Measurements from ENCODE around the gene LAMA1. TPM values are rescaled to one million over a fixed set of nuclear protein-coding genes. Genes with fewer than 3 reads are reported as not detected.

The LAMA1 gene
- total RNA-seq, 1 donor = 20.7 TPM

- H3K4me3 ChIP-seq (ENCODE audit: low read depth, low read length) = no peak overlapping the region
- DNase-seq (ENCODE audit: low read depth) = no peak
- TF ChIP-seq, protein P1, sequence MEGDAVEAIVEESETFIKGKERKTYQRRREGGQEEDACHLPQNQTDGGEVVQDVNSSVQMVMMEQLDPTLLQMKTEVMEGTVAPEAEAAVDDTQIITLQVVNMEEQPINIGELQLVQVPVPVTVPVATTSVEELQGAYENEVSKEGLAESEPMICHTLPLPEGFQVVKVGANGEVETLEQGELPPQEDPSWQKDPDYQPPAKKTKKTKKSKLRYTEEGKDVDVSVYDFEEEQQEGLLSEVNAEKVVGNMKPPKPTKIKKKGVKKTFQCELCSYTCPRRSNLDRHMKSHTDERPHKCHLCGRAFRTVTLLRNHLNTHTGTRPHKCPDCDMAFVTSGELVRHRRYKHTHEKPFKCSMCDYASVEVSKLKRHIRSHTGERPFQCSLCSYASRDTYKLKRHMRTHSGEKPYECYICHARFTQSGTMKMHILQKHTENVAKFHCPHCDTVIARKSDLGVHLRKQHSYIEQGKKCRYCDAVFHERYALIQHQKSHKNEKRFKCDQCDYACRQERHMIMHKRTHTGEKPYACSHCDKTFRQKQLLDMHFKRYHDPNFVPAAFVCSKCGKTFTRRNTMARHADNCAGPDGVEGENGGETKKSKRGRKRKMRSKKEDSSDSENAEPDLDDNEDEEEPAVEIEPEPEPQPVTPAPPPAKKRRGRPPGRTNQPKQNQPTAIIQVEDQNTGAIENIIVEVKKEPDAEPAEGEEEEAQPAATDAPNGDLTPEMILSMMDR (IDR thresholded peaks at IDR 0.05; ENCODE audit: insufficient read depth, low read depth, low read length) = no peak
Observed at GRCh38 chr18:6949800-6950586, 167.6 kb downstream of the LAMA1 start.

DNA sequence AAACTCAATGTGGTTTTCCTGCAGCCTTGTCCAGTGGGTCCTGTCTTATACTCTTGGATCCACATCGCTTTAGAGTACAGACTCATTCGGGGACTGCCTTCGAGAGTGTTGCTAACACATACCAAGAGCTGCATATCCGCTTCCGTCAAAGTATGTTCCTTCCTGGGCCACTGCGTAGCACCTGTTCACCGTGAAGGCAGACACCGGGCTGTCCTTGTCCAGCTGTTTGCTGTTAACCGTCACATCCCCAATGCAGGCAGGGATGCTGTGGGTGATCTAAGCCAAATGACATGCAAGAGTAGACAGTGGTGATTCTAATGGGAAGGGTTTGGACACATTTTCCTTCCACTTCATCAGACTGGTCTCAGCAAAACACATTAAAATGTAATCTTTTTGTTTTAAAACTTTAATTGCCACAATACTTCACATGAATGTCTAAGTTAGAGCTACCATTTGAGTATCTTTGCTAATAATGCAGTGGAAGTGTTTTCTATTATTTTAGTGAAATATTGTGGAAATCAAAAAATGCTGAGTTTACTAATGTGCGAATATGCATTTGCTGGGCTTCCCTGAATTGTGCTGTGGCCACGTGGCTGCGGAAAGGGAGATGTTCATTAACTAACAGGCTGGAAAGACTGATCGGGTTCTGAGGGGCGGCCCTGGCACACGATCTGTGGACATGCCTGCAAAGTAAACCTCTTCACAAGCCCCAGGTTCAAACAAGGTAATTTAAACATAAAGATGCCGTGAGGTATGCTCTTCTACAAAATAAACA lies 169.1 kb downstream of the LAMA1 start:
- H3K4me3 ChIP-seq (ENCODE audit: low read depth, low read length) = no peak overlapping the region
- no peak for DNase-seq (ENCODE audit: low read depth)
- TF ChIP-seq, protein P1 (IDR thresholded peaks at IDR 0.05; ENCODE audit: insufficient read depth, low read depth, low read length) = no peak

- no peak overlapping the region for H3K4me3 ChIP-seq (ENCODE audit: low read depth, low read length)
- no peak for DNase-seq (ENCODE audit: low read depth)
- TF ChIP-seq, protein P1 (IDR thresholded peaks at IDR 0.05; ENCODE audit: insufficient read depth, low read depth, low read length) = no peak
Observed at GRCh38 chr18:6947338-6948030, 170.1 kb downstream of the LAMA1 start.

DNA sequence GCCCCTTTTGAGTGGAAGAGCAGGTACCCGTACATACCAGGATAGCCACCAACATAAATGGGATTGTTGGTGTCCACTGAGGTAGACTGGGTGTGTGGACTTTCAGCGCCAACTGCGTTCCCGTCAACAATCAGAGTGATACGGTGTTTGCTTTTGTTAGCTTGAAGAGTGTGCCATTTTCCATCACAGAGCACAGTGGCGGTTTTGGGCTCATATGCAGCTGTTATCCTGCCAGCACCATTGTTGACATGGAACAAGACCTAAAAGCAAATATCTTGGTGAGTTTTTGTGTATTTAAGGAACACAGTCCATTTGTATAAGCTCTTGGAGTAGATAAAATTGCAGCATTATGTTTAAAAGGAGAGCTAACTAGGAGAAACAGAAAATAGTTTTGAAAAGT lies 174.5 kb downstream of the LAMA1 start:
- no peak overlapping the region for H3K4me3 ChIP-seq (ENCODE audit: low read depth, low read length)
- no peak for DNase-seq (ENCODE audit: low read depth)
- TF ChIP-seq, protein P1 (IDR thresholded peaks at IDR 0.05; ENCODE audit: insufficient read depth, low read depth, low read length) = no peak

DNA sequence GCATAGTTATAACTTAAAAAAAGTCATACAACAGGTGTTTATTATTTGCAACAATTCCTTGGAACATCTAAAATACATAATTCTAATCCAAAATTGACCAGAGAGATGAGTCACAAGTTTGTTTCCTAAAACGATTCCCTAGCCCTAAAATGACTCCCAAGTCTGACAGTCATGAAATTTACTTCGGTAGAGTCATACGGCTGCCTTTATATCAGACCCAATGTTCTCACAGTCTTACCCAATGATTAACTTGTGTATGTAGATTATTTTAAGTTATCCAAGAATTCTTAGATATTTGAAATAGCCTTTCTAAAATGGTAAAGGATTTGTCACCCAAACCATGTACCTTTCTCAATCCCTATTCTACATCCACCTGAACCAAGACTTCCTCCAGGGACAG lies 174.9 kb downstream of the LAMA1 start:
- no peak overlapping the region for H3K4me3 ChIP-seq (ENCODE audit: low read depth, low read length)
- DNase-seq (ENCODE audit: low read depth) = no peak
- TF ChIP-seq, protein P1 (IDR thresholded peaks at IDR 0.05; ENCODE audit: insufficient read depth, low read depth, low read length) = no peak

DNA sequence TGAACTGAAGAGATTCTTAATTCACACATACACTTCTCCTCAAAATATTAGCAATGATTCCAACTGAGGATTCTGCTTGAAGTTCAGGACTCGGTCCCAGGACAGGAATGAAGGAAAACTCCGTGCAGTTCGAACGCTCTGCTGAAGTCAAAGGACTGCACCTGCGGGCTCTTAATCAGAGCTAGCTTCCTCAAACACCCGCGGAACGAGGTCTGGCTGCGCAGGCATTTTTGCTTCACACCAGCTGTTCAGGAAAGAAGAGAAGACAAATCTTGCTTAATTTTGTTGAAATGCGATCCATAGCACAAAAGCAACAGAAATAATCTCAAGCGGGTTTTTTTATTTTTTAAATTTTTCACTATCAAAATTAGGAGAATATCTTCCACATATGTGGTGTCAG lies 175.6 kb downstream of the LAMA1 start:
- DNase-seq (ENCODE audit: low read depth) = no peak
- TF ChIP-seq, protein P1 (IDR thresholded peaks at IDR 0.05; ENCODE audit: insufficient read depth, low read depth, low read length) = no peak
- no peak overlapping the region for H3K4me3 ChIP-seq (ENCODE audit: low read depth, low read length)

All from fibroblast of villous mesenchyme (primary cell).